ENCODE data around the gene ZFHX3. TPM values are rescaled to one million over a fixed set of nuclear protein-coding genes. Genes with fewer than 3 reads are reported as not detected.

Gene ZFHX3
- total and polyA plus RNA-seq, 10 of the 15 experiments (the other 5 are each of a cell fraction or from before 2014, with no cell fraction given): 0.68 to 8.6 (median 2.0) TPM

DNA sequence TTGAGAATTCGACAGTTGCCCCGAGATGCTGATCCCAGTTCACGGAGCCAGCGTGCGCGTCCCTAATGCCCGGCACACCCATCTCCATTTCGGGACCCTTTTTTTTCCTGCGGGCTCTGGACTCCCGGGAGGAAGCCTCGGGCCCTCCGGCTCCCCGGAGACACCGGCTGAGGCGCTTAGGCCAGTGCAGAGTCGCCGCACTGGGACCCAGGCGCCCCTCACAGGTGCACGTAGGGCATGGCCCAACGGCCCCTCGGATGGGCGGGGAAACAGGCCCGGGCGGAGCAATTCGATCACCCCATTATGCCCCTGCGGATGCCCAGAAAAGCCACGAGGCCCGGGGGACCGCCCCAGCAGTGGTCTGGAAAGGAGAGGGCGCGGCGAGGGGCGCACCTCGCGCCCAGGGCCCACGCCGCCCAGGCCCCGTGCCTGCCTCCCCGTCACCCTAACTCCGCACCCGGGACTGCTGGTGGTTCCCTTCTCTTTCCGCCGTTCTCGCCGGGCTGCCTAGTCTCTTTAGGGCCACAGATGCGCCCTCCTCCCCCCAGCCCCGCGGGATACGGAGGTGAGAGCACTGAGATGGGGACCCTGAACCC, 18.5 kb upstream of the ZFHX3 start:
- no peak for FAIRE-seq
- CTCF ChIA-PET: no interaction called here
- no peak for TF ChIP-seq ZNF384 (IDR thresholded peaks at IDR 0.05; ENCODE audit: borderline replicate concordance, low read depth, low read length)
- no peaks in the 10 kb centered on the region for H3K9me3 ChIP-seq (replicated peaks; ENCODE audit: control insufficient read depth, insufficient read depth, low read length)
- POLR2A ChIA-PET: no interaction called here
- H3K27me3 ChIP-seq (replicated peaks in 1 of 2; ENCODE audit: control insufficient read depth in 2 of 2, insufficient read depth in 2 of 2, low read length in 1 of 2): peaks cover 24 to 43% of the 10 kb centered on the region in 2 experiments
- peak overlapping the region; percentile 36; the same call in 1 of the 2 replicates for H3K4me3 ChIP-seq
- H3K4me1 ChIP-seq (ENCODE audit: control insufficient read depth, insufficient read depth, low read length): no peaks in the 10 kb centered on the region
- SMC1A ChIA-PET (ENCODE audit: uncharacterized antibody, unreplicated experiment): no interaction called here
- no peak for DNase-seq (ENCODE audit: low read depth, low spot score)
- H3K79me2 ChIP-seq (ENCODE audit: control insufficient read depth, insufficient read depth, low read length): no peaks in the 10 kb centered on the region
- in situ Hi-C loops (cut with MboI) (no loop called here), intact Hi-C loops (cut with micrococcal nuclease; ENCODE audit: unreplicated experiment) (no loop called here)
- H3K27ac ChIP-seq (ENCODE audit: control insufficient read depth, insufficient read depth): no peak overlapping the region
- no peak overlapping the region for H2AFZ ChIP-seq (ENCODE audit: control insufficient read depth, low read depth, low read length)
- no peak overlapping the region for H3K9ac ChIP-seq (ENCODE audit: control insufficient read depth, insufficient read depth, low read length)
- RAD21 ChIA-PET (ENCODE audit: unreplicated experiment): no interaction called here
- H3K36me3 ChIP-seq (ENCODE audit: control insufficient read depth in 2 of 2, insufficient read depth in 2 of 2, low read length in 1 of 2): no peaks in the 10 kb centered on the region
- peak overlapping the region; percentile 38; the same call in 1 of the 2 replicates for H3K4me2 ChIP-seq (ENCODE audit: control insufficient read depth, insufficient read depth)
- H4K20me1 ChIP-seq (ENCODE audit: control insufficient read depth, insufficient read depth): no peaks in the 10 kb centered on the region
- ATAC-seq: peak; percentile 47
- no TSS peak for BruUV-seq (replicated peaks)
- WGBS (ENCODE audit: insufficient coverage, insufficient replicate concordance, low lambda C conversion rate, missing lambda C conversion rate): 30% methylated on average over 23 of the region's 49 CpGs

DNA sequence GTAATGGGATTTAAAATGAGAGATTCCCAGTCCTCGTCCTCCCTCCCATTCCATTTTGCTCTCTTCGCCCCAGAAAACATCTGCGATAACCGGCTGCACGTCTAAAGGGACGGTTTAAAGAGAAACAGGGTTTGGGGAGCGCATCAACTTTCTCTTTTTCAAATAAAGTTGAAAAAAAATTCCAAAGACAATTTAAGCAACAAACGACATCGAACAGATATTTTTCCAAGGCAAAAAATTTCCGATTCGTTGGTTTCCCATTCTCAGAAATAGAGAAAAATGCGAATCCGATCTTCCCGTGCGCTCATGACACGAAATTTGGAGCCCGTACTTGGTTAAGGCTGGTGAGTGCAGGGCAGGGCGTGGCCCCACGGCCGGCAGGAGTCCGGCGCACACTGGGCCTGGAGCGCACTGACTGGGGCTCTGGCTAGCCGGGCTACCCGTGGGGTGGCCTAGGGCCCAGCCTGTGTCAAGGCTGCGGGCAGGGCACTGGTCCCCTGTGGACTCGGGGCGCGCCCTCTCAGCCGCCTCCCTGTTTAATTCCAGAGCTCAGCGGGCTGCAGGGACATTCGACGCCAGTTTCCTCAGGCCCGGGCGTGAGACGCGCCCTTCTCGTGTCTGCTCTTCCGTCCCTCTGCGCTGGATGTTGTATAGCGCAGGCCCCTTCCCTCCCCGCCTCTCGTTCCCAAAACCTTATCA, 17.9 kb upstream of the ZFHX3 start:
- H2AFZ ChIP-seq (ENCODE audit: control insufficient read depth, low read depth, low read length): no peak overlapping the region
- RAD21 ChIA-PET (ENCODE audit: unreplicated experiment): no interaction called here
- H3K4me3 ChIP-seq: peak overlapping the region; percentile 36; the same call in 1 of the 2 replicates
- WGBS (ENCODE audit: insufficient coverage, insufficient replicate concordance, low lambda C conversion rate, missing lambda C conversion rate): 54% methylated on average over 43 of the region's 43 CpGs
- no peaks in the 10 kb centered on the region for H3K79me2 ChIP-seq (ENCODE audit: control insufficient read depth, insufficient read depth, low read length)
- BruUV-seq (replicated peaks): no TSS peak
- H4K20me1 ChIP-seq (ENCODE audit: control insufficient read depth, insufficient read depth): no peaks in the 10 kb centered on the region
- CTCF ChIA-PET: no interaction called here
- no peak for FAIRE-seq
- H3K27me3 ChIP-seq (replicated peaks in 1 of 2; ENCODE audit: control insufficient read depth in 2 of 2, insufficient read depth in 2 of 2, low read length in 1 of 2): peaks cover 24 to 45% of the 10 kb centered on the region in 2 experiments
- no peak overlapping the region for H3K4me2 ChIP-seq (ENCODE audit: control insufficient read depth, insufficient read depth)
- ATAC-seq: peak; percentile 15; the same call in 1 of the 3 replicates
- H3K9ac ChIP-seq (ENCODE audit: control insufficient read depth, insufficient read depth, low read length): no peak overlapping the region
- H3K36me3 ChIP-seq (ENCODE audit: control insufficient read depth in 2 of 2, insufficient read depth in 2 of 2, low read length in 1 of 2): no peaks in the 10 kb centered on the region
- H3K27ac ChIP-seq (ENCODE audit: control insufficient read depth, insufficient read depth): no peak overlapping the region
- intact Hi-C loops (cut with micrococcal nuclease; ENCODE audit: unreplicated experiment) (no loop called here), in situ Hi-C loops (cut with MboI) (no loop called here)
- SMC1A ChIA-PET (ENCODE audit: uncharacterized antibody, unreplicated experiment): no interaction called here
- POLR2A ChIA-PET: no interaction called here
- H3K4me1 ChIP-seq (ENCODE audit: control insufficient read depth, insufficient read depth, low read length): no peaks in the 10 kb centered on the region
- DNase-seq (ENCODE audit: low read depth, low spot score): no peak
- no peaks in the 10 kb centered on the region for H3K9me3 ChIP-seq (replicated peaks; ENCODE audit: control insufficient read depth, insufficient read depth, low read length)
- TF ChIP-seq, protein P1, sequence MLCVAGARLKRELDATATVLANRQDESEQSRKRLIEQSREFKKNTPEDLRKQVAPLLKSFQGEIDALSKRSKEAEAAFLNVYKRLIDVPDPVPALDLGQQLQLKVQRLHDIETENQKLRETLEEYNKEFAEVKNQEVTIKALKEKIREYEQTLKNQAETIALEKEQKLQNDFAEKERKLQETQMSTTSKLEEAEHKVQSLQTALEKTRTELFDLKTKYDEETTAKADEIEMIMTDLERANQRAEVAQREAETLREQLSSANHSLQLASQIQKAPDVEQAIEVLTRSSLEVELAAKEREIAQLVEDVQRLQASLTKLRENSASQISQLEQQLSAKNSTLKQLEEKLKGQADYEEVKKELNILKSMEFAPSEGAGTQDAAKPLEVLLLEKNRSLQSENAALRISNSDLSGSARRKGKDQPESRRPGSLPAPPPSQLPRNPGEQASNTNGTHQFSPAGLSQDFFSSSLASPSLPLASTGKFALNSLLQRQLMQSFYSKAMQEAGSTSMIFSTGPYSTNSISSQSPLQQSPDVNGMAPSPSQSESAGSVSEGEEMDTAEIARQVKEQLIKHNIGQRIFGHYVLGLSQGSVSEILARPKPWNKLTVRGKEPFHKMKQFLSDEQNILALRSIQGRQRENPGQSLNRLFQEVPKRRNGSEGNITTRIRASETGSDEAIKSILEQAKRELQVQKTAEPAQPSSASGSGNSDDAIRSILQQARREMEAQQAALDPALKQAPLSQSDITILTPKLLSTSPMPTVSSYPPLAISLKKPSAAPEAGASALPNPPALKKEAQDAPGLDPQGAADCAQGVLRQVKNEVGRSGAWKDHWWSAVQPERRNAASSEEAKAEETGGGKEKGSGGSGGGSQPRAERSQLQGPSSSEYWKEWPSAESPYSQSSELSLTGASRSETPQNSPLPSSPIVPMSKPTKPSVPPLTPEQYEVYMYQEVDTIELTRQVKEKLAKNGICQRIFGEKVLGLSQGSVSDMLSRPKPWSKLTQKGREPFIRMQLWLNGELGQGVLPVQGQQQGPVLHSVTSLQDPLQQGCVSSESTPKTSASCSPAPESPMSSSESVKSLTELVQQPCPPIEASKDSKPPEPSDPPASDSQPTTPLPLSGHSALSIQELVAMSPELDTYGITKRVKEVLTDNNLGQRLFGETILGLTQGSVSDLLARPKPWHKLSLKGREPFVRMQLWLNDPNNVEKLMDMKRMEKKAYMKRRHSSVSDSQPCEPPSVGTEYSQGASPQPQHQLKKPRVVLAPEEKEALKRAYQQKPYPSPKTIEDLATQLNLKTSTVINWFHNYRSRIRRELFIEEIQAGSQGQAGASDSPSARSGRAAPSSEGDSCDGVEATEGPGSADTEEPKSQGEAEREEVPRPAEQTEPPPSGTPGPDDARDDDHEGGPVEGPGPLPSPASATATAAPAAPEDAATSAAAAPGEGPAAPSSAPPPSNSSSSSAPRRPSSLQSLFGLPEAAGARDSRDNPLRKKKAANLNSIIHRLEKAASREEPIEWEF (IDR thresholded peaks at IDR 0.05; ENCODE audit: insufficient replicate concordance, low read depth, low read length): no peak
- TF ChIP-seq TBL1XR1 (IDR thresholded peaks at IDR 0.05; ENCODE audit: low read depth, low read length) (no peak), CREM (IDR thresholded peaks at IDR 0.05; ENCODE audit: low read depth) (no peak), CREB1 (IDR thresholded peaks at IDR 0.05; ENCODE audit: low read depth) (no peak), RUNX3 (IDR thresholded peaks at IDR 0.05; ENCODE audit: low read length) (no peak), PBX3 (IDR thresholded peaks at IDR 0.05; ENCODE audit: insufficient replicate concordance, low read depth, low read length) (no peak), BRCA1 (IDR thresholded peaks at IDR 0.05; ENCODE audit: low read depth, low read length) (no peak), BMI1 (IDR thresholded peaks at IDR 0.05; ENCODE audit: borderline replicate concordance) (no peak), RELA (IDR thresholded peaks at IDR 0.05; ENCODE audit: borderline replicate concordance, partially characterized antibody) (no peak), PAX8 (IDR thresholded peaks at IDR 0.05) (no peak)
